DMS79 treated with DMSO at 0.1 percent for 48 hours (cell line): ENCODE results near the gene FANCL.
A peak's percentile ranks its signal among the peaks of the same experiment; 100 is the strongest.
"Not testable (repeated sequence)": the region's sequence is repeated elsewhere in the genome, so short reads cannot be mapped to it uniquely, and the experiment has no call there.

Experiments
- DNase-seq: peaks from one replicate; lab custom pipeline; 2025; lab: John Stamatoyannopoulos, UW

Gene FANCL

GRCh38 chr2:58145769-58146168 is 95.4 kb downstream of the FANCL start:
- DNase-seq: not testable (repeated sequence)

DNA sequence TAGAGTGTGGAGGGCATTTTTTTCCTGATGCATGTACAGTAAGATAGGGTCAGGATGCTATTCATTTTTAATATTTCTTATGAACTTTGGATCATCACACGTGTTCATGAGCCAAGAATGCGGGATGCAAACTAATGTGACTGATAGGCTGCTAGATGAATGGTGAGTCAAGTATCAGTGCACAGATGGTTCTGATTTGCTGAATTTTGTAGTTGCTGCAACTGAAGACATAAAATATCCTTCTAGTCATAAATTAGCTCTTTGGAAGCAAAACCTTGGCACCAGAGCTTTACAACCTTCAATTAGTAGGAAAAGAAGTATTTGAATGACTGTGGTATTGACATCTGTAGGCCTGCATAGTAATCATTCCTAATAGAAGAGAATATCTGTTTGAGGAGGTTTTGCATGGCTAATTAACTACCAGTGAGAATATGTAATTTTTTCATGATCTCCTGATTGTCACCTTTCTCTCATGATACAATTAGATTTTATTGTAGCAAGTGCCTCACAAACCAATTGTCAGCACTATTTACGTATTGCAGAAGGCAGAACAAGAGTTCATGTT is 100.5 kb downstream of the FANCL start:
- no peak for DNase-seq

- DNase-seq: no peak
These were observed 102.6 kb downstream of the FANCL start for GRCh38 chr2:58138396-58139030.

DNA sequence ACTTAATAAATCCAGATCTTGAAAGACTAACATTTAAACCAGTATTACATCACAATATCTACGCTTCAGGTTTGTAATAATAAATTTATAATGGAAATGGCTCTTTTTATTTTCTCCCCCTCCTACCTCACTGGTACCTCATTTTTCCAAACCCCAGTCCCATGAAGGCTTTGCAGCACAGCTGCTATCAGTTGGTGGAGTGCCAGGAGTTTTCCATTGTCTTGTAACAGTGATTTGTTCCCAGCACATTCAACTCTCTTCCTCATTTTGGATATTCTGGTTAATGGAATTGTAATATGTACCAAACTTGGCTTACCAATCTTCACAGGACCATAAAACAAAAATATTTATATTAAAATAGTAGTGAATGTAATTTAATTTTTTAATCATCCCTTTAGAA is 103.3 kb downstream of the FANCL start:
- DNase-seq: no peak

DNA sequence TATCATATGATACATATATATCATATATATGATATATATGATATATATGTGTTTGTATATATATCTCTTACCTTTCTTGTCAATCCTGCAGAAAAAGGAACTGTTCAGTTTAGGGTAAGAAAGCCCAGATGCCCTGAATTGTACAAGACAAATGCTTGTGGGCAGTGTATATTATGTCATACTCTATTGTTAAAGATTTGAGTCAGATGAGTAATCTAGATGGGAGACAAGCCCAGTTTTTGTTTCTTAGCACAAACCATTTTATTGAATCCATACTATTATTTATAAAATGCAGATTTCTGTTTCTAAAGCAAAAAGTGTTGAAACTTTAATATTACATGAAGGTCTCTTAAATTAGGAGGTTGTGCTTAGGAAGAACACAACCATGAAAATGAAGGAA is 103.9 kb downstream of the FANCL start:
- no peak for DNase-seq

DNA sequence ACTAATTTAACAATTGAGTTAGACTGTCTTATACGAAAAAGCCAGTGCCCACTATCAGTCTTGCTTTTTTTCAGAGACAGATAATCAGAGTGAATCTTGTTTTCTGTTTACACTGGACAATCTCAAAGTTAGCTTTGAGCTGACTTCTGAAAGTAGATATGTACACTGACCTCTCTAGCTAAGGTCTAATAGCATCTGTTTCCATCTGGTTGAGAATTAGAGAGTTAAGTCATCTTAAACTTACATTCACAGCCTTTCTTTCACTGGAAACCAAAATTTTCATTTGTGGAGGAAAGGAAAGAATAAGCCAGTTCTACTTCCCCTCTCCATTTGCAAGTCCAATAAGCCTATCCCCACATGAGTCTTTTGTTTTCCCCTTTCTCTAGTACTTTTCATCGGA is 105.3 kb downstream of the FANCL start:
- no peak for DNase-seq

DNA sequence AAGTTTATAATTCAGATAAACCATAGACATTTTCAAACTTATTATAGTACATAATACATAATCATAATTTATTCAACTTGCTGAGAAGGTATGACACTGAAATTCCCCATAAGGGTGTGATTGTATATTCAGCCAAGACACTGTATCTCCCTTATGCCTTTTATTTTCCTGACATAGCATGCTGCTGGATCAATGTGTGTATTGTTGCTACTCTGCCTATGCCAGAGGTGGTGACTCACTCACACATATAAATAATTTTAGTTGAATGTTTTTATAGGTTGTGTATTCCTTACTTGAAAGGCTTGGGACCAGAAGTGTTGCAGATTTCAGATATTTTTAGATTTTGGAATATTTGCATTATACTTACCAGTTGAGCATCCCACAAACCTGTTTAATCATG is 107.7 kb downstream of the FANCL start:
- no peak for DNase-seq

- peak; percentile 4 for DNase-seq
These were observed 109.7 kb downstream of the FANCL start for GRCh38 chr2:58131191-58132011.

DNA sequence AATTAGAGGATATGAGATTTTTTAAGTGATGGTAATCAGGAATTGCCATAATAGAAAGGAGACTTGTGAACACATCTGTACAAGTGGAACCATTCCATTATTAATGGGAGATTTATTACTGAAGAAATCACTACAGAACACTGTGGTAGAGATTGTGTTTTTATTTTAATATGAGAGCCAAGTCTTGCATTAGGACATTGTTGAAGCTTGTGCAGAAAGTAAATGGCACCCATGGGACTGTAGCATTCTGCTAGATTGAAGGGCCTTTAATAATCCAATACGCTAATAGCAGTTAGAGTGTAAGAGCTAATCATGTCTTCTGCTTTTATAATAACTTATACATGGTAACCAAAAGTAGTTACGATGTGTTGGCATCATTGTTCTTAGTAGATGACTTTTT is 110.9 kb downstream of the FANCL start:
- no peak for DNase-seq

DNA sequence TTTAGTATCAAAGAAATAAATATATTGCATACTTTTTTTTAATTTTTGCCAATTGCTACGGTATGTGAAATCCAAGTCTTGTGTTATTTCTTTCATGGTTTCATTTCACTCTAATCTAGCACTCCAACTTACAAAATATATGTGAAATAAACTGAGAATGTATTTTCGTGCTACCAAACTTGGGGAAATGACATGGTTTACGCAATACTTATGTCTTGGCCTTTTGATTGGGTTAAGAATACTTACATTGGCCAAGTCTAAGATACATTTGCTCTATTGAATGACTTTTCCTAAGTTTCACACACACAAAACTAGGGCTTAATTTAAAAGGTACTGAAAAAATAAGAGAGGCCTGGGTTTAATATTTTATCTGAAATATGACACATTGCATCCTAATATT is 114.0 kb downstream of the FANCL start:
- no peak for DNase-seq

DNA sequence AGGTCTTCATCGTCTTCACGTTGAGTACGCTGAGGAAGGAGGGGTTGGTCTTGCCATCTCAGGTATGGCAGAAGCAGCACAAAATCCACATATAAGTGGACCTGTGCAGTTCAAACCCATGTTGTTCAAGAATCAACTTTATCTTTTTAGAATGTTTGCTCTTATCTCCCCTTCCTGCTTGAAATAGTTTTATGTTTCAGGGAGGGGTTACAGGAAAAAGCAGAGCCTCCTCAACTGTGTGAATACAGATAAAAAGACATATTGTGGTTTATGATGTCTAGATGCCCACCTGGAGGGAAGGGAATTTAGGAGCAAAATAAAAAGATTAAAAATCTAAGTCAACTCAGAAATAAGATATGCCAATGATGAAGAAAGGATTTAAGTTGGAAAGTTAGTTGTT is 118.6 kb downstream of the FANCL start:
- no peak for DNase-seq

DNA sequence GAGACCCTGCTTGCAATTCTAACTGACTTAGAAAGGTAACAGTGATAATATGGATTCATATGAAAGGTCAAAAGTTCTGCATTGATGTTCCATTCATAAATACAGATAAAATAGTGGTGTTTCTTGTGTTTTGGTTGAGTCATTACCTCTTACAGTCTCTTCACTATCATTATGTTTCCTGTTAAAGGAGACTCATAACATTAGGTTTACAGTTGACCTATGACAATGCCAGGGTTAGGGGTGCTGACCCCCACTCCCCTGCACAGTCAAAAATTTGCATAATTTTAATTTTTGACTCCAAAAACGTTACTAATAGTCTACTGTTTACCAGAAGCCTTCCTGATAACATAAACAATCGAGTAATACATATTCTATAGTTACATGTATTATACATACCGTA is 119.1 kb downstream of the FANCL start:
- DNase-seq: no peak

- no peak for DNase-seq
These were observed 120.4 kb downstream of the FANCL start for GRCh38 chr2:58120626-58121229.

- DNase-seq: not testable (repeated sequence)
These were observed 127.6 kb downstream of the FANCL start for GRCh38 chr2:58113563-58113962.

DNA sequence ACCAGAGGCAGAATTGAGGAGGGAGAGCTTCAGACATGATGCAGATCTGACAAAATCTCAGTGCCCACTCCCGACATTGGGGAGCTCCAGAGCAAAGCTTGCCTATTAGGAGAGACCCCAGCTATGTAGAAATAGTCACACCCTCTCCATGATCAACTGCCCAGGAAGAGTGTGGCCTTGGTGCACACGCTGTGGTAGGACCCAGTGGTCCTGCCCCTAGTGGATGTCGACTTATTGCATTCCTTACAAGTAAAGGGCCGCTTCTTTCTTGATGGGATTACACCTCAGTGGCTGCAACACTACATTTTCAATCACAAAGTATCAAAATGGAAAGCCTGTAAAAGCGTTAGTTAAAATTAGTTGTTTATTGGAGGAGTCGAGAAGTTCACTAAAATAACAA is 130.4 kb downstream of the FANCL start:
- DNase-seq: no peak

DNA sequence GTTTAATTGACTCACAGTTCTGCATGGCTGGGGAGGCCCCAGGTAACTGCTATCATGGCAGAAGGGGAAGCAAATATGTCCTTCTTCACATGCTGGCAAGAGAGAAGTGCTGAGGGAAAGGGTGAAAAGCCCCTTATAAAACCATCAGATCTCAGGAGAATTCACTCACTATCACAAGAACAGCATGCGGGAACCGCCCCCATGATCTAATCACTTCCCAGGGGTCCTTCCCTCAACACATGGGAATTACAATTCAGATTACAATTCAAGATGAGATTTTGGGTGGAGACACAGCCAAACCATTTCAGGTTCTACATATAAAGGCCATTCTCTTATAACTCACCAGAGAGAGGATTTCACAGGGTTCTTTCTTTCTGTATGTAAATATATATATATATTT is 131.6 kb downstream of the FANCL start:
- DNase-seq: no peak
